CD14-positive monocyte (primary cell): ENCODE data around the gene SASH1. TPM values are rescaled to one million over a fixed set of nuclear protein-coding genes. Genes with fewer than 3 reads are reported as not detected.
A peak's percentile ranks its signal among the peaks of the same experiment; 100 is the strongest.

Experiments used
- DNase-seq, 3 donors: peaks; one replicate each; pipeline ENCODE4 v3.0.0-alpha.2; 2011 to 2022
- H2AFZ ChIP-seq: 2 replicates; pipeline ENCODE4 v1.6.0; 2012; ENCODE audit warnings: mild to moderate bottlenecking, low read depth, low read length, inconsistent platforms; ENCODE audit not compliant: insufficient read depth, poor library complexity, severe bottlenecking
- H3K27ac ChIP-seq, 2 donors: 1 replicate in 1 of 2; 2 replicates in 1 of 2; pipeline ENCODE4 v1.5.1; 2012 to 2013; ENCODE audit warnings: low read length in 2 of 2, control low read depth in 1 of 2, inconsistent platforms in 1 of 2, low read depth in 1 of 2, mild to moderate bottlenecking in 1 of 2
- H3K27me3 ChIP-seq, 2 donors: one replicate each; pipeline versions ENCODE4 v1.6.0 to v1.6.1; 2011 to 2013; ENCODE audit warnings: low read length in 2 of 2; ENCODE audit not compliant: control insufficient read depth in 2 of 2, insufficient read depth in 2 of 2
- H3K36me3 ChIP-seq, 2 donors: replicated peaks in 1 of 2; 1 replicate in 1 of 2; 2 replicates in 1 of 2; pipeline versions ENCODE4 v1.5.1 to v1.6.1; 2012 to 2013; ENCODE audit warnings: low read length in 2 of 2, control low read depth in 1 of 2, inconsistent platforms in 1 of 2, mild to moderate bottlenecking in 1 of 2; ENCODE audit not compliant: insufficient read depth in 2 of 2, control insufficient read depth in 1 of 2
- H3K4me1 ChIP-seq, 2 donors: 1 replicate in 1 of 2; 2 replicates in 1 of 2; pipeline versions ENCODE4 v1.5.1 to v1.6.1; 2012 to 2013; ENCODE audit warnings: low read length in 2 of 2, control low read depth in 1 of 2, inconsistent platforms in 1 of 2, mild to moderate bottlenecking in 1 of 2, moderate library complexity in 1 of 2; ENCODE audit not compliant: insufficient read depth in 2 of 2, control insufficient read depth in 1 of 2
- H3K4me2 ChIP-seq: replicated peaks from 2 replicates; pipeline ENCODE3; 2012; ENCODE audit warnings: low read length, moderate library complexity, mild to moderate bottlenecking; ENCODE audit not compliant: poor library complexity, severe bottlenecking; ENCODE audit errors: extremely low read depth
- H3K4me3 ChIP-seq, 3 experiments: fragments of 200-600 bp in 1 of 3; sonication (generic) in 1 of 3; replicated peaks in 1 of 3; 1 replicate in 2 of 3; 2 replicates in 1 of 3; pipeline ENCODE4 v1.5.1; 2011 to 2013; ENCODE audit warnings: low read length in 3 of 3, mild to moderate bottlenecking in 3 of 3, control low read depth in 2 of 3, low read depth in 2 of 3, inconsistent platforms in 1 of 3, moderate library complexity in 1 of 3
- H3K79me2 ChIP-seq: 2 replicates; pipeline ENCODE4 v1.6.0; 2012; ENCODE audit warnings: mild to moderate bottlenecking, control low read depth, inconsistent platforms, low read length, moderate library complexity; ENCODE audit not compliant: insufficient read depth
- H3K9ac ChIP-seq: 2 replicates; pipeline ENCODE4 v1.6.0; 2017; ENCODE audit warnings: low read length, mild to moderate bottlenecking; ENCODE audit not compliant: insufficient read depth, poor library complexity, severe bottlenecking
- H3K9me3 ChIP-seq, 2 donors: replicated peaks in 1 of 2; 1 replicate in 1 of 2; 2 replicates in 1 of 2; pipeline versions ENCODE4 v1.5.1 to v1.6.1; 2012 to 2013; ENCODE audit warnings: low read length in 2 of 2, control low read depth in 1 of 2; ENCODE audit not compliant: control insufficient read depth in 1 of 2, insufficient read depth in 1 of 2
- H4K20me1 ChIP-seq: 2 replicates; pipeline ENCODE4 v1.6.0; 2012; ENCODE audit warnings: mild to moderate bottlenecking, low read length, control low read depth, moderate library complexity; ENCODE audit not compliant: insufficient read depth
- H3K27ac Mint-ChIP-seq, 7 donors: one replicate each; pipeline ENCODE4 v1.8.0; 2020; ENCODE audit warnings: mild to moderate bottlenecking in 7 of 7, mixed read lengths in 7 of 7, moderate library complexity in 6 of 7, inconsistent platforms in 2 of 7
- H3K27me3 Mint-ChIP-seq, 3 donors: one replicate each; pipeline ENCODE4 v1.8.0; 2021 to 2022; ENCODE audit warnings: low read depth in 3 of 3, mild to moderate bottlenecking in 3 of 3, mixed read lengths in 3 of 3, moderate library complexity in 3 of 3, inconsistent platforms in 1 of 3
- H3K36me3 Mint-ChIP-seq, 2 donors: one replicate each; pipeline ENCODE4 v1.8.0; 2020; ENCODE audit warnings: mixed read lengths in 2 of 2, inconsistent platforms in 1 of 2, mild to moderate bottlenecking in 1 of 2
- H3K4me1 Mint-ChIP-seq: one replicate; pipeline ENCODE4 v1.8.0; 2020; ENCODE audit warnings: mild to moderate bottlenecking, mixed read lengths
- H3K4me3 Mint-ChIP-seq, 2 donors: one replicate each; pipeline ENCODE4 v1.8.0; 2020; ENCODE audit warnings: mild to moderate bottlenecking in 2 of 2, mixed read lengths in 2 of 2, moderate library complexity in 1 of 2
- H3K9me3 Mint-ChIP-seq, 7 donors: one replicate each; pipeline ENCODE4 v1.8.0; 2020 to 2022; ENCODE audit warnings: mixed read lengths in 7 of 7, mild to moderate bottlenecking in 6 of 7, moderate library complexity in 6 of 7, inconsistent platforms in 2 of 7
- WGBS: methylation state at CpG from one replicate; pipeline ENCODE4 v1.1.5; 2013; ENCODE audit warnings: missing lambda C conversion rate; ENCODE audit not compliant: insufficient coverage; 5-methylcytosine and 5-hydroxymethylcytosine counted together
- intact Hi-C, 2 donors: fragments of 100-400 bp; cut with micrococcal nuclease; formaldehyde crosslinking; loops; one replicate each; pipeline versions ENCODE4 v1.15.0 to v1.15.1; 2023
- polyA plus RNA-seq, 3 donors: library from polyadenylated mRNA; depleted of rRNA in 1 of 3; unstranded in 2 of 3; stranded (reverse) in 1 of 3; fragments of 300-500 nt in 2 of 3; fragments of >200 nt in 1 of 3; fragmentation: Illumina TruSeq in 2 of 3; gene quantifications; 1 replicate in 2 of 3; 2 replicates in 1 of 3; pipeline ENCODE4 v1.2.3, GENCODE V29; 2012 to 2021
- TF ChIP-seq, protein P1 (sequence below): fragments of 200-600 bp; IDR thresholded peaks from one replicate; pipeline ENCODE4 v1.8.0; 2022; ENCODE audit warnings: antibody characterized with exemption, mild to moderate bottlenecking

The SASH1 gene
- polyA plus RNA-seq, 3 donors, result 0.90 to 5.1 (median 4.7) TPM

- intact Hi-C loops, result no loop called here
- Mint-ChIP-seq H3K4me1 (no peaks in the 10 kb centered on the region), H3K4me3 (no peak overlapping the region), H3K36me3 (peaks cover 5 to 13% of the 10 kb centered on the region in 2 donors), H3K27me3 (peaks cover 0 to 11% (median 3%) of the 10 kb centered on the region in 3 donors), H3K9me3 (peaks cover 0 to 7% (median 3%) of the 10 kb centered on the region in 7 donors), H3K27ac (peak overlapping the region in 1 of 7 donors; percentile 37)
- Histone ChIP-seq H3K4me1 (no peaks in the 10 kb centered on the region), H3K79me2 (no peaks in the 10 kb centered on the region), H3K4me2 (no peak overlapping the region), H3K36me3 (no peaks in the 10 kb centered on the region), H3K27ac (no peak overlapping the region), H3K9me3 (peaks cover 0 to 6% of the 10 kb centered on the region in 2 donors), H3K27me3 (no peaks in the 10 kb centered on the region), H3K4me3 (no peak overlapping the region), H4K20me1 (no peaks in the 10 kb centered on the region), H3K9ac (no peak overlapping the region), H2AFZ (no peak overlapping the region)
- WGBS, result no CpG with 5 or more reads among the region's 4 CpGs
- TF ChIP-seq, protein P1, sequence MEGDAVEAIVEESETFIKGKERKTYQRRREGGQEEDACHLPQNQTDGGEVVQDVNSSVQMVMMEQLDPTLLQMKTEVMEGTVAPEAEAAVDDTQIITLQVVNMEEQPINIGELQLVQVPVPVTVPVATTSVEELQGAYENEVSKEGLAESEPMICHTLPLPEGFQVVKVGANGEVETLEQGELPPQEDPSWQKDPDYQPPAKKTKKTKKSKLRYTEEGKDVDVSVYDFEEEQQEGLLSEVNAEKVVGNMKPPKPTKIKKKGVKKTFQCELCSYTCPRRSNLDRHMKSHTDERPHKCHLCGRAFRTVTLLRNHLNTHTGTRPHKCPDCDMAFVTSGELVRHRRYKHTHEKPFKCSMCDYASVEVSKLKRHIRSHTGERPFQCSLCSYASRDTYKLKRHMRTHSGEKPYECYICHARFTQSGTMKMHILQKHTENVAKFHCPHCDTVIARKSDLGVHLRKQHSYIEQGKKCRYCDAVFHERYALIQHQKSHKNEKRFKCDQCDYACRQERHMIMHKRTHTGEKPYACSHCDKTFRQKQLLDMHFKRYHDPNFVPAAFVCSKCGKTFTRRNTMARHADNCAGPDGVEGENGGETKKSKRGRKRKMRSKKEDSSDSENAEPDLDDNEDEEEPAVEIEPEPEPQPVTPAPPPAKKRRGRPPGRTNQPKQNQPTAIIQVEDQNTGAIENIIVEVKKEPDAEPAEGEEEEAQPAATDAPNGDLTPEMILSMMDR, result no peak
- no peak for DNase-seq
These were observed 180.9 kb downstream of the SASH1 start for GRCh38 chr6:148523551-148523950.

GRCh38 chr6:148524471-148524882, 181.8 kb downstream of the SASH1 start:
- H3K27ac ChIP-seq, result no peak overlapping the region
- Mint-ChIP-seq H3K27ac (no peak overlapping the region), H3K9me3 (peaks cover 0 to 6% (median 3%) of the 10 kb centered on the region in 7 donors), H3K36me3 (peaks cover 5 to 13% of the 10 kb centered on the region in 2 donors), H3K27me3 (peaks cover 0 to 11% (median 3%) of the 10 kb centered on the region in 3 donors), H3K4me3 (no peak overlapping the region), H3K4me1 (no peaks in the 10 kb centered on the region)
- H3K27me3 ChIP-seq, result no peaks in the 10 kb centered on the region
- intact Hi-C loops, result no loop called here
- peaks cover 0 to 5% of the 10 kb centered on the region in 2 donors for H3K9me3 ChIP-seq
- H3K4me2 ChIP-seq, result no peak overlapping the region
- no peak overlapping the region for H3K4me3 ChIP-seq
- H3K9ac ChIP-seq, result no peak overlapping the region
- DNase-seq, result no peak
- 83% methylated on average over 1 of the region's 7 CpGs for WGBS
- no peaks in the 10 kb centered on the region for H4K20me1 ChIP-seq
- no peak overlapping the region for H2AFZ ChIP-seq
- H3K36me3 ChIP-seq, result no peaks in the 10 kb centered on the region
- no peaks in the 10 kb centered on the region for H3K79me2 ChIP-seq
- TF ChIP-seq, protein P1, result no peak
- no peaks in the 10 kb centered on the region for H3K4me1 ChIP-seq
